HG03108 (cell line): ENCODE data around the gene GSC2.

Source experiments
- ATAC-seq: cut with Tn5 transposase; IDR thresholded peaks from one replicate; pipeline ENCODE4 v1.9.1; 2021; ENCODE audit warnings: moderate library complexity; ENCODE audit not compliant: unreplicated experiment

GSC2 gene

GRCh38 chr22:19149991-19150390 is at the start of gene GSC2:
Gene GSC2, minus strand, starts transcription at chr22:19150292. Its CDS starts 9 bp downstream, at chr22:19150283.
- no peak for ATAC-seq

- no peak for ATAC-seq
These were observed 49.4 kb upstream of the GSC2 start for GRCh38 chr22:19199479-19199878.

DNA sequence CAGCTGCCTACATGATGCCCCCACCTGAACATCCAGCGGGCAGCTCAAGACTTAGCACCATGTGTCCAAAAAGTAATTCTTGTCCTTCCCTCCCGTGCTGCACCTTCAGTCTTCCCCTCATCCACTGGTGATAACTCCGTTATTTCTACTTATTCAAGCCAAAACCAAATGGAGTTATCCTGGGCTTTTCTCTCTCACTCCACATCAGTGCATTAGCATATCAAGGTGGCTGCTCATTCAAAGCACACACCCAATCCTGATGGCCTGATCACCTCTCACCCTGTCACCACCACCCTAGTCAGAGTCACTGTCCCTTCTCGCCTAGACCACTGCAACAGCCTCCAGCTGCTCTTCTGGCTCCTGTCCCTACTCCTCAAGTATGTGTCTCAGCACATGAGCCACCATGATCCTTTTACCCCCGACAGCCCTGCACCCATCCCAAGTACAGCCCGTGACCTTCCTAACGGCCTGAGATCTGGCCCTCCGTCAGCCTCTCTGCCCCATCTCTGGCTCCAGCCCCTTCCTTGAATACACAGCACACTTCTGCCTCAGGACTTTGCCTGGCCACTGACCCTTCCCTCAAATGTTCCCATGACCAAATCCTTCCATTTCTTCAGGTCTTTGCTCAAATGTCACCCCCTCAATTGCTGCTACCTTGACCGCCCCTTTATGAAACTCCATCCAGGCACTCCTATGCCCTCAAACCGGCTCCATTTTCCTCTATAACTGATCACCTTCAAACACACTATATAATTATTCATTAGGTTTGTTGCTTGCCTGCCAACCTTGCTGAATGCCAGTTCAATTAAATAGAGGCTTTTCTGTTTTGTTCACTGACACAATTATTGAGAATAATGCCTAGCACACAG is 48.1 kb upstream of the GSC2 start:
- ATAC-seq: no peak

- ATAC-seq: no peak
These were observed 46.9 kb upstream of the GSC2 start for GRCh38 chr22:19196841-19197612.

- no peak for ATAC-seq
These were observed 46.0 kb upstream of the GSC2 start for GRCh38 chr22:19195796-19196731.

- no peak for ATAC-seq
These were observed 44.9 kb upstream of the GSC2 start for GRCh38 chr22:19194766-19195536.

GRCh38 chr22:19193879-19194278 is 43.8 kb upstream of the GSC2 start:
- no peak for ATAC-seq

DNA sequence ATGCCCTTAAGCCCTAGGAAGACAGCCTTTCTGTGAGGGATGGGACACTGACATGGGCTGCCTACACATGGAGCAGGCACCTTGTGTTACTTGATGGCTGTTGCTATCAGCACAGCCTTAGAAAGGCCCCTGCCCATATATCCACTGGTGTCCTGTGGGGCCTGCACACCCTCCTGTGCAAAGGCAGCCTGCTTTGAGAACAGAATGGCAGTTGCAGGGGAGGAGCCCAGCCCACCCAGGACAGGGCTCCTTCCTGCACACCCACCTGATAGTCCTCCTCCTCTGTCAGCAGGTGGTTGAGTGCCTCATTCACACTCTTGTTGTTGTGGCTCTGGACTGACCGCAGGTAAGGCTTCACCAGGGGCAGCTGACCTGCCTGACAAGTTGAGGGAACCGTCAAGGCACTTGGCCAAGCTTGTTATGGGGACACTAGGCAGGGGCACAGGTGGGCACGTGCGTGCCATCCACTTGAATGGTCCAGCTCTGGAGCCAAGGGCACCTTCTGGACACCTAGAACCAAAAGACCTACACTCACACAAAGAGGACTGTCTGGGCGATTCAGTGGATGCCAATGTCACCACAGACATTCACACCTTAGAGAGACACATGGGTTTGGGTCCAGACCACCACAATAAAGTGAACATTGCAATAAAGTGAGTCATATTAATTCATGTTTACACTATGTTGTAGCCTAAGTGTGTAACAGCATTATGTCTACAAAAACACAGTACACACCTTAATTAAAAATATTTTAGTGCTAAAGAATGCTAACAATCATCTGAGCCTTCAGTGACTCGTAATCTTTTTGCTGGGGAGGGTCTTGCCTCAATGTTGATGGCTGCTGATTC is 37.8 kb upstream of the GSC2 start:
- ATAC-seq: no peak

DNA sequence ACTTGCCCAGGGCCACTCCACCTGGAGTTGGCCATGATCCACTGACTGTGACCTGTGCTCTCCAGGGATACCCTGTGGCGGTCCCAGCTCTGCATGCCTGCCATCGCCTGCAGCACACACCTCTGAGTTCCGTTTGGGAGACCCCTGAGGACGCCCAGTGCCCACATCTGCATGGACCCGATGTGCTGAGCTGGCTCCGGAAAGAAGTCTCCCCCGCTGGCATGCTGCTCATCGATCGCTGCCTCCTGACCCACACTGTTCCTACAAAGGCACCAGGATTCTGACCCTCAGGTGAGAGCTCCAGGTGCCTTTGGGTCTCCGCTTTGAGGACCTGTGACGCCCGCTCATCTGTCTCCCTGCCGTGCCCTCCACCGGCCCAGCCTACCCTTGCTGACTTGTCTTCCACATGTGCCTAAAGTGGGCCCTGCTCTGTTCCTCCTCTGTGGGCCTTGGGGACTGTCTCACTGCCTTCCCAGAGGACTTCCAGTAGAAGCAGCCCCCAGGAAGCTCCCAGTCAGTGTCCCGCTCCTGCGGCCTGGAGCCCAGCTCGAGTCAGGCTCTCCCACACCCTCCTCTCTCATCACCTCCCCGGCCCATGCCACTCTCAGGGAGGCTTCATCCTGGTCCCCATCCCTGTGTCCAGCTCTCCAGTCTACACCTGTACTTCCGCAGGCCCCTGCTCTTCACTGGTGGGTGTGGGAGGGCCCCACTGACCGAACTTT is 34.3 kb upstream of the GSC2 start:
- ATAC-seq: no peak

GRCh38 chr22:19183216-19183615 is 33.1 kb upstream of the GSC2 start:
- no peak for ATAC-seq

DNA sequence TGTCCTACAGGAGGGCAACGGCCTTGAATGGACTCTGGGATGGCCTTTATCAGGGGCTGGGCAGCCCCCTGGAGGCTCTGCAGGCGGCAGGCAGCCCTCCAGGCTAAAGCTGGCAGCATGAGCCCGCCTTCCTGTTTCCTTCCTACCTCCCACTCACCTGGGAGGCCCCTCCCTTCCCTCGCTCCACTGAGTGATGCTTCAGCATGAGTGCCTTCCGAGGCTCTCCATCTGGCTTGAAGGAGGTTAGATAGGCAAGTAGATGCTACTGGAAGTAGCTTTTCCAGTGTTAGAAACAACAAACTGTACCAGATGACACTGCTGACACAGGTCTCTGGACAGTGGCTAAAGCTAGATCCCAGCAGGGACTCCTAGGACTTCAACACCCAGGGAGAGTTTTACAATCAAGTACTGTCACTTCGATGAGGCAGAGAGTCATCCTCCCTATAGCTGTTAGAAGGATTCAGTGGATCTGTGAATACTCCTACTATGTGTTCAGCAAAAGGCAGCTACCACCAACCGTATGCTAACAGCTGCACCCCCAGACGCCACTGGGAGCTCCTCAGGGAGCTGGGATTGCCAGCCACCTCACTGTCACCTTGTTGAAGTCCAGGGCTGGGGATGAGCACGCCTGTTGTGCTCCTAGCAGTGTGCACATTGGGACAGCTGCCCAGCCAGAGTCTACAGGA is 32.5 kb upstream of the GSC2 start:
- ATAC-seq: no peak

GRCh38 chr22:19181786-19182471 is 31.8 kb upstream of the GSC2 start:
- ATAC-seq: no peak

- no peak for ATAC-seq
These were observed 30.8 kb upstream of the GSC2 start for GRCh38 chr22:19180740-19181410.

DNA sequence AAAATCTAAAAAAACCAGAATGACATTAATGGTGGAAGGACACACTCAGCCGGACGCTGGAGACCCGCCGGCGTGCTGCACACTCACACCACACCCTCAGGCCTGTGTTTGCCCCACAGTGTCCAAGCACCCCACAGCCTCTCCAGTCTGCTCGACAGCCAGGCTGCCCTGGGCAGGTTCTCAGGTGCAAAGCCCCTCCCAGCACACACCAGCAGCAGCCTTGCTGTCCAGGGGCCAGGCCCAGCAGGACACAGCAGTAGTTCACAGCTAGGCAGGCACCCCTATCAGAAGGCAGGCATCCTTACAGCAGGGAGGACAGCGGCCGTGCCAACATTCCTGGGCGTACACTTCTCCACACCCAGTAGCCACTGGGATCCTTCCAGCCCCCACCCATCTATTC is 30.1 kb upstream of the GSC2 start:
- ATAC-seq: no peak

DNA sequence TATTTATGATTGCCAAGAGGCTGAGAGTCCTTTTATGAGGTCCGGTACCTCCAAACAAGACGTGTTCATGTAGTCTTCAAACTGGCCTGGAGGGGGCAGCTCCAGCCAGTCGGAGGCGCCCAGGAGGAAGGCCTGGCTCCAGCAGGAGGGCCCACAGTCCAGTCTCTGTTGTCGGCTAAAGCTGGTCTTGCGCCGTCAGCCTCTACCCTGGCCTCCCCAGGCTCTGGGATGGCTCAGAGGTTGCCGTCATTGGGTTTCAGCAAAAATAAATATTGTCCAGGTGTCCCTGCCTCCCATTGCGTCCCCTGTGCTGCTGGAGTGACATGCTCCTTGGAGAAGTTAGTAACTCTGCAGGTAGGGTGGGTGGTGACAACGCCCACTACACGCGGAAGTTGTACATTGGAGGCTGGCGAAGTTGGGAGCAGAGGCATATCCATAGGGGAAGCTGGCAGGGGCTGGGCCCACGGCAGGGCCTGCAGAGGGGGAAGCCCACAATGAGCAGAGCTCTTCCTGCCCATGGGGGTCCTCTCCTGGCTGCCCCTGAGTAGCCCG is 29.5 kb upstream of the GSC2 start:
- peak; percentile 25 for ATAC-seq

GRCh38 chr22:19178657-19179496 is 28.8 kb upstream of the GSC2 start, which contains the start of gene SLC25A1:
Gene SLC25A1, minus strand, starts transcription at chr22:19178736. Its CDS starts 63 bp downstream, at chr22:19178673.
- ATAC-seq: peak; percentile 58
